ENCODE results near the gene ACSM2B. TPM values are rescaled to one million over a fixed set of nuclear protein-coding genes. Genes with fewer than 3 reads are reported as not detected.

The ACSM2B gene
- total and polyA plus RNA-seq, 12 donors: 0.01 to 0.13 TPM; not detected in 10

DNA sequence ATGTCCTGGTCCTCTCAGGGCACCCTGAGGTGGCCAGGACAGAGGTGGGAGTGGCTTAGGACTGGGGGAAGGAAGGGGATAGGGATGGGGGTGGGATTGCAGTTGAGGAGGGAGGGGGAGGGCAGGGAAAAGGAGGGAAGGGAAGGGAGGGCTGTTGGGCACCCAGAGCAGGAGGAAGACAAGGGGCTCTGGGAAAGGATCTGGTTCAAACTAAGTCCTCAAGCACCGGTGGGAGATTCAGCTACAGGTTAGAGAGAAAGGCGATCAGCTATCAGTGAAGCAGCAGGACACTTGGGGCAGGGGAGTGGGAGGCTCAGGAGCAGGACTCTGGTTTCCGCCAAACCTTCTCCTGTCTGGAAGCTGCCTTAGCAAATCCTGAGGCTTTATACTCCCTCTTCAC lies 44.6 kb upstream of the ACSM2B start:
- no peaks in the 10 kb centered on the region for H3K9me3 ChIP-seq
- H3K4me3 ChIP-seq: no peak overlapping the region
- DNase-seq (no peak), ATAC-seq (no peak)
- TF ChIP-seq, protein P1, sequence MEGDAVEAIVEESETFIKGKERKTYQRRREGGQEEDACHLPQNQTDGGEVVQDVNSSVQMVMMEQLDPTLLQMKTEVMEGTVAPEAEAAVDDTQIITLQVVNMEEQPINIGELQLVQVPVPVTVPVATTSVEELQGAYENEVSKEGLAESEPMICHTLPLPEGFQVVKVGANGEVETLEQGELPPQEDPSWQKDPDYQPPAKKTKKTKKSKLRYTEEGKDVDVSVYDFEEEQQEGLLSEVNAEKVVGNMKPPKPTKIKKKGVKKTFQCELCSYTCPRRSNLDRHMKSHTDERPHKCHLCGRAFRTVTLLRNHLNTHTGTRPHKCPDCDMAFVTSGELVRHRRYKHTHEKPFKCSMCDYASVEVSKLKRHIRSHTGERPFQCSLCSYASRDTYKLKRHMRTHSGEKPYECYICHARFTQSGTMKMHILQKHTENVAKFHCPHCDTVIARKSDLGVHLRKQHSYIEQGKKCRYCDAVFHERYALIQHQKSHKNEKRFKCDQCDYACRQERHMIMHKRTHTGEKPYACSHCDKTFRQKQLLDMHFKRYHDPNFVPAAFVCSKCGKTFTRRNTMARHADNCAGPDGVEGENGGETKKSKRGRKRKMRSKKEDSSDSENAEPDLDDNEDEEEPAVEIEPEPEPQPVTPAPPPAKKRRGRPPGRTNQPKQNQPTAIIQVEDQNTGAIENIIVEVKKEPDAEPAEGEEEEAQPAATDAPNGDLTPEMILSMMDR (IDR thresholded peaks at IDR 0.05): no peak
- H3K27me3 ChIP-seq: no peaks in the 10 kb centered on the region
- no peaks in the 10 kb centered on the region for H3K36me3 ChIP-seq
- no peaks in the 10 kb centered on the region for H3K4me1 ChIP-seq
- H3K27ac ChIP-seq: no peak overlapping the region
- 87 to 89% methylated on average over 3 of the region's 3 CpGs for WGBS, 2 donors
- intact Hi-C loops (cut with DNase I): no loop called here

DNA sequence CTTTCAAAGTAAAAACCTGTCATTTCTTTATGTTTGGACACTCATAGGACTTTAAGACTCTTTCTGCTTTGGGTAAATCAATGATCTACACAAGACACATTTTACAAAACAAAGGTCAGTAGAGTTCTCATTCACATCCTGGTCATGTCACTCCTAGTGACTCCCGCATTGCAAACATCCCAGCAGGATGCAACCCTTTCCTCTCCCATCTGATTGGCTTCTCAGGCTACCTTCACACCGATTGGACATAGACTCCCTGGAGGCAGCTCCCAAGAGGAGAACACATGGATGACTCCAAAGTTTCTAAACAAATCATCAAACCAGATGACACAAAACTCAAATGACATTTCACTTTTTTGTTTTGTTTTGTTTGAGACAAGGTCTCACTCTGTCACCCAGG lies 43.8 kb upstream of the ACSM2B start:
- Histone ChIP-seq H3K36me3 (no peaks in the 10 kb centered on the region), H3K9me3 (no peaks in the 10 kb centered on the region), H3K4me3 (no peak overlapping the region), H3K4me1 (no peaks in the 10 kb centered on the region), H3K27me3 (no peaks in the 10 kb centered on the region), H3K27ac (no peak overlapping the region)
- TF ChIP-seq, protein P1 (IDR thresholded peaks at IDR 0.05): no peak
- intact Hi-C loops (cut with DNase I): no loop called here
- no peak for DNase-seq
- 63 to 66% methylated on average over 2 of the region's 2 CpGs for whole genome bisulfite sequencing, 2 donors
- ATAC-seq: no peak

DNA sequence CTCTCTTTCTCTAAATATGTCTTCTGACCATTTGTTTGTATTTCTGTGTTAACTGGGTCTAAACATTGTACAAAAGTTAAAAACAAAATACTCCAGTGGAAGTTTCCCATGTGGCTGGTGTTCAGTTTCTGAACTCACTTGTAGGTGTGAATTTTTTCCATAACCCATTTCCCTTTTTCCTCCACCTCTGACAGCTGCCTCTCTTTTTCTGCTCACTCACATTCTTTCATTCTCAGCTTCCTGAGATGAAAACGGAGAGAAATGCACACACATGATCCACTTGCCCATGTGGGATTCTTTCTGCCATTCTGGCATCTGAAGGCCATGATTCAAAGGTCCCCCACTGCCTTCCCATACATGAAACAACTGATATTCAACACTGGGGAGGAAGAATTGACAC lies 41.1 kb upstream of the ACSM2B start:
- H3K4me1 ChIP-seq: peaks cover 0 to 3% (median 0%) of the 10 kb centered on the region in 9 donors
- TF ChIP-seq, protein P1 (IDR thresholded peaks at IDR 0.05): no peak
- 44% methylated on average over 1 of the region's 1 CpG for WGBS, 2 donors
- no peaks in the 10 kb centered on the region for H3K27me3 ChIP-seq
- no peaks in the 10 kb centered on the region for H3K36me3 ChIP-seq
- ATAC-seq (no peak), DNase-seq (no peak)
- intact Hi-C loops (cut with DNase I): no loop called here
- no peak overlapping the region for H3K4me3 ChIP-seq
- H3K9me3 ChIP-seq: no peaks in the 10 kb centered on the region
- no peak overlapping the region for H3K27ac ChIP-seq

DNA sequence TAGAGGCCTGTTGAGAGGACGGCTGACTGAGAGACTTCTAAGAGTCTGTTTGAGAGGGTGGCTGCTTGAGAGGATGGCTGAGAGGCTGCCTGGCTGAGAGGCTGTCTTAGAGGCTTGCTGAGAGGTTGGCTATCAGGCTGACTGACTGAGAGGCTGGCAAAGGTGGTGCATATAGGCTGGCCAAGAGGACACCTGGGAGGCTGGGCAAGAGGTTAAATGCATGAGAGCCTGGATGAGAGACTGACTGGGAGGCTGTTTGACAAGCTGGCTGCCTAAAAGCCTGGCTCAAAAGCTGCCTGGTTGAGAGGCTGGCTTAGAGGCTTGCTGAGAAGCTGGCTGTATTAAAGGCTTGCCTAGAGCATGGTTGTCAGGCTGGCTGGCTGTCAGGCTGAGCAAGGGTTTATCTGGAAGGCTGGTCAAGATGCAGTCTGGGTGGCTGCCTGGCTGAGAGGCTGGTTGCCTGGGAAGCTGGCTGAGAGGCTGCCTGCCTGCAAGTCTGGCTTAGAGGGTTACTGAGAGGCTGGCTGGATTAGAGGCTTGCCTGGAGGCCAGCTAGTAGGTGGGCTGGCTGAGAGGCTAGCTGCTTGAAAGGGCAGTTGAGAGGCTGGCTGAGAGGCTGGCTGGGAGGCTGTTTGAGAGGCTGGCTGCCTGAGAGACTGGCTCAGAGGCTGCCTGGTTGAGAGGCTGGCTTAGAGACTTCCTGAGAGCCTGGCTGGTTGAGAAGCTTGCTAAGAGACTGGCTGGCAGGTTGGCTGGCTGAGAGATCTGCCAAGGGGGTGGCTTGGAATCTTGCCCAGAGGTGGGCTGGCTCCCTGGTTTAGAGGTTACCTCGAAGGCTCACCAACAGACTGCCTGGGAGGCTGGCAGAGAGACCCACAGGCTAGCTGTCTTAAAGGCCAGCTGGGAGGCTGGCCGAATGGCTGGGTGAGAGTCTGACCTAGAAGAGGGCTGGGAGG lies 38.3 kb upstream of the ACSM2B start:
- H3K4me1 ChIP-seq: peaks cover 0 to 18% (median 9%) of the 10 kb centered on the region in 9 donors
- WGBS, 2 donors: 59 to 61% methylated on average over 3 of the region's 3 CpGs
- no peak overlapping the region for H3K27ac ChIP-seq

More for the DNA sequence above, 38.3 kb upstream of the ACSM2B start:
- no peak overlapping the region for H3K4me3 ChIP-seq
- H3K9me3 ChIP-seq: no peaks in the 10 kb centered on the region
- DNase-seq (no peak), ATAC-seq (no peak)
- no peaks in the 10 kb centered on the region for H3K27me3 ChIP-seq
- H3K36me3 ChIP-seq: no peaks in the 10 kb centered on the region
- intact Hi-C loops (cut with DNase I): no loop called here
- TF ChIP-seq, protein P1 (IDR thresholded peaks at IDR 0.05): no peak

Data from heart right ventricle (tissue), 16 donors.